Lower leg skin (tissue), 3 donors: ENCODE measurements around the gene THSD4.

Experiments used
- CTCF ChIP-seq, 3 donors: fragments of 450-650 bp; IDR thresholded peaks; one replicate each; pipeline ENCODE4 v1.5.1; 2016; ENCODE audit warnings: antibody characterized with exemption in 3 of 3, mild to moderate bottlenecking in 3 of 3, moderate library complexity in 2 of 3
- POLR2A ChIP-seq, 2 donors: fragments of 450-650 bp; IDR thresholded peaks; one replicate each; pipeline ENCODE4 v1.6.1; 2016 to 2017; ENCODE audit warnings: antibody characterized with exemption in 2 of 2, mild to moderate bottlenecking in 1 of 2, moderate library complexity in 1 of 2

- TF ChIP-seq POLR2A (IDR thresholded peaks at IDR 0.05) (no peak), CTCF (IDR thresholded peaks at IDR 0.05) (no peak)
These were observed 598.0 kb downstream of the THSD4 start for GRCh38 chr15:71713191-71713809.
